SU-DHL-6 (cell line): Measurements from ENCODE around the gene PLEKHA8.

Experiments used
- H2AFZ ChIP-seq: fragments of 200-600 bp; sonication (generic); 2 replicates; pipeline ENCODE4 v1.6.1; 2014; ENCODE audit warnings: low read depth, mild to moderate bottlenecking, moderate library complexity, mixed read lengths, antibody characterized with exemption, low read length; ENCODE audit not compliant: severe bottlenecking
- H3F3A ChIP-seq: fragments of 200-600 bp; shearing (Covaris generic); 2 replicates; pipeline ENCODE4 v1.6.0; 2016; ENCODE audit warnings: antibody characterized with exemption, mild to moderate bottlenecking; ENCODE audit not compliant: insufficient read depth
- H3K27ac ChIP-seq: fragments of 200-600 bp; sonication (generic); 2 replicates; pipeline ENCODE4 v1.5.1; 2016; ENCODE audit warnings: low read depth, mild to moderate bottlenecking, low read length, moderate library complexity, mixed read lengths
- H3K27me3 ChIP-seq: fragments of 200-600 bp; sonication (generic), shearing (Covaris generic); 2 replicates; pipeline ENCODE4 v1.6.0; 2014; ENCODE audit warnings: mild to moderate bottlenecking, low read length
- H3K36me3 ChIP-seq: fragments of 200-600 bp; sonication (generic); 2 replicates; pipeline ENCODE4 v1.6.1; 2014; ENCODE audit warnings: mild to moderate bottlenecking, low read length, mixed read lengths
- H3K4me2 ChIP-seq: fragments of 300-600, 200-600 bp; shearing (Covaris generic), sonication (generic); 2 replicates; pipeline ENCODE4 v1.6.0; 2014; ENCODE audit warnings: low read length, low read depth, mild to moderate bottlenecking; ENCODE audit not compliant: poor library complexity, severe bottlenecking
- H3K4me3 ChIP-seq: fragments of 200-600 bp; sonication (generic); 2 replicates; pipeline ENCODE4 v1.5.1; 2014; ENCODE audit warnings: antibody characterized with exemption, low read length, mild to moderate bottlenecking, mixed read lengths; ENCODE audit not compliant: insufficient read depth, poor library complexity, severe bottlenecking
- H3K79me2 ChIP-seq: fragments of 200-600 bp; sonication (generic); 2 replicates; pipeline ENCODE4 v1.6.1; 2014; ENCODE audit warnings: mild to moderate bottlenecking, low read length, moderate library complexity; ENCODE audit not compliant: insufficient read depth
- H3K9ac ChIP-seq: fragments of 200-600 bp; sonication (generic); 2 replicates; pipeline ENCODE4 v1.7.0; 2014; ENCODE audit warnings: mild to moderate bottlenecking, low read length
- H3K9me2 ChIP-seq: fragments of 200-600 bp; sonication (generic); replicated peaks from 2 replicates; pipeline ENCODE4 v1.6.1; 2014; ENCODE audit warnings: low read length; ENCODE audit not compliant: insufficient read depth
- H3K9me3 ChIP-seq: fragments of 200-600 bp; sonication (generic); 2 replicates; pipeline ENCODE4 v1.6.1; 2014; ENCODE audit warnings: low read length, mixed read lengths; ENCODE audit not compliant: insufficient read depth
- H4K20me1 ChIP-seq: fragments of 200-600 bp; sonication (generic); 2 replicates; pipeline ENCODE4 v1.6.1; 2014; ENCODE audit warnings: low read depth, mild to moderate bottlenecking, antibody characterized with exemption, low read length, moderate library complexity, mixed read lengths
- CTCF ChIP-seq: fragments of 200-600 bp; sonication (generic); IDR thresholded peaks from one replicate; pipeline ENCODE4 v1.5.1; 2017; ENCODE audit warnings: antibody characterized with exemption, mild to moderate bottlenecking, low read length, moderate library complexity; ENCODE audit not compliant: insufficient read depth, poor library complexity, severe bottlenecking
- EZH2phosphoT487 ChIP-seq: fragments of 200-600 bp; sonication (generic), shearing (Covaris generic); conservative IDR thresholded peaks from 2 replicates; pipeline ENCODE4 v1.6.1; 2018; ENCODE audit warnings: mild to moderate bottlenecking, antibody characterized with exemption, low read length, moderate library complexity, mixed read lengths

Gene PLEKHA8

GRCh38 chr7:30001998-30002397, 26.2 kb upstream of the PLEKHA8 start:
- H3K27me3 ChIP-seq: no peaks in the 10 kb centered on the region
- H3K4me3 ChIP-seq: no peak overlapping the region
- no peak overlapping the region for H3K4me2 ChIP-seq
- H3K36me3 ChIP-seq: no peaks in the 10 kb centered on the region
- H3K79me2 ChIP-seq: no peaks in the 10 kb centered on the region
- H3F3A ChIP-seq: no peaks in the 10 kb centered on the region
- TF ChIP-seq EZH2phosphoT487: no peak
- no peak for TF ChIP-seq CTCF
- H4K20me1 ChIP-seq: no peaks in the 10 kb centered on the region
- H2AFZ ChIP-seq: no peak overlapping the region
- H3K9me2 ChIP-seq: no peaks in the 10 kb centered on the region
- 0 out of 2 replicates have a peak, but pooled peaks cover under 1% of the 10 kb centered on the region for H3K9me3 ChIP-seq
- H3K27ac ChIP-seq: no peak overlapping the region
- no peak overlapping the region for H3K9ac ChIP-seq

GRCh38 chr7:30003098-30003497, 25.1 kb upstream of the PLEKHA8 start:
- Histone ChIP-seq H3K36me3 (no peaks in the 10 kb centered on the region), H3K4me3 (no peak overlapping the region), H3K9me3 (no peaks in the 10 kb centered on the region), H3K4me2 (no peak overlapping the region), H4K20me1 (no peaks in the 10 kb centered on the region), H2AFZ (no peak overlapping the region), H3K27me3 (no peaks in the 10 kb centered on the region), H3K9ac (no peak overlapping the region), H3K9me2 (no peaks in the 10 kb centered on the region), H3F3A (no peaks in the 10 kb centered on the region), H3K79me2 (no peaks in the 10 kb centered on the region), H3K27ac (no peak overlapping the region)
- TF ChIP-seq CTCF (no peak), EZH2phosphoT487 (no peak)

GRCh38 chr7:30005464-30005863, 22.7 kb upstream of the PLEKHA8 start:
- H3K36me3 ChIP-seq: peaks cover 1% of the 10 kb centered on the region; the same call in 1 of the 2 replicates
- H3K4me2 ChIP-seq: no peak overlapping the region
- TF ChIP-seq EZH2phosphoT487 (no peak), CTCF (no peak)

More at GRCh38 chr7:30005464-30005863, 22.7 kb upstream of the PLEKHA8 start:
- H4K20me1 ChIP-seq: no peaks in the 10 kb centered on the region
- no peaks in the 10 kb centered on the region for H3K27me3 ChIP-seq
- H3K4me3 ChIP-seq: no peak overlapping the region
- H3K9me2 ChIP-seq: no peaks in the 10 kb centered on the region
- H3K79me2 ChIP-seq: no peaks in the 10 kb centered on the region
- no peak overlapping the region for H2AFZ ChIP-seq
- no peaks in the 10 kb centered on the region for H3F3A ChIP-seq
- no peaks in the 10 kb centered on the region for H3K9me3 ChIP-seq
- no peak overlapping the region for H3K9ac ChIP-seq
- no peak overlapping the region for H3K27ac ChIP-seq
